K562 (cell line): ENCODE results near the gene MOB3B.

Experiments used
- CC2D1A ChIP-seq: fragments of 450-650 bp; IDR thresholded peaks from 2 replicates; pipeline ENCODE4 v1.6.1; 2017; ENCODE audit warnings: mild to moderate bottlenecking
- CREB1 ChIP-seq, 2 experiments: sonication (generic) in 1 of 2; formaldehyde crosslinking in 1 of 2; IDR thresholded peaks; 2 replicates each; pipeline versions ENCODE4 v1.6.1 to v1.8.0; 2012 to 2022; ENCODE audit warnings: inconsistent platforms in 1 of 2, mild to moderate bottlenecking in 1 of 2, missing genetic modification reagents in 1 of 2, moderate library complexity in 1 of 2
- FOXP1 ChIP-seq: sonication (generic); formaldehyde crosslinking; IDR thresholded peaks from 2 replicates; pipeline ENCODE4 v1.8.0; 2022; ENCODE audit warnings: mild to moderate bottlenecking, missing genetic modification reagents
- MXI1 ChIP-seq: IDR thresholded peaks from 2 replicates; pipeline ENCODE4 v1.6.1; 2011; ENCODE audit warnings: low read depth, mild to moderate bottlenecking, improper control_type of control experiment, low read length
- NCOA2 ChIP-seq, 2 experiments: fragments of 450-650 bp; IDR thresholded peaks; 2 replicates each; pipeline ENCODE4 v1.6.1; 2018; ENCODE audit warnings: mild to moderate bottlenecking in 2 of 2, moderate library complexity in 1 of 2; ENCODE audit not compliant: partially characterized antibody in 2 of 2
- PHF8 ChIP-seq: fragments of 200-600 bp; sonication (generic); IDR thresholded peaks from 2 replicates; pipeline ENCODE4 v1.6.1; 2012; ENCODE audit warnings: mixed run types, mild to moderate bottlenecking, inconsistent platforms, low read length, moderate library complexity, borderline replicate concordance
- SP2 ChIP-seq: IDR thresholded peaks from 2 replicates; pipeline ENCODE4 v1.6.1; 2011; ENCODE audit warnings: mild to moderate bottlenecking, low read depth, low read length, moderate library complexity; ENCODE audit not compliant: poor library complexity, severe bottlenecking; ENCODE audit errors: extremely low read depth
- TAF1 ChIP-seq: IDR thresholded peaks from 2 replicates; pipeline ENCODE4 v1.6.1; 2011; ENCODE audit warnings: mild to moderate bottlenecking, low read length, moderate library complexity; ENCODE audit not compliant: insufficient read depth, control insufficient read depth, severe bottlenecking; ENCODE audit errors: extremely low read depth
- TCF7 ChIP-seq: sonication (generic); IDR thresholded peaks from 2 replicates; pipeline ENCODE4 v1.6.1; 2016; ENCODE audit warnings: antibody characterized with exemption, borderline replicate concordance
- TCF7L2 ChIP-seq: fragments of 150-350 bp; IDR thresholded peaks from 2 replicates; pipeline ENCODE4 v1.6.1; 2016; ENCODE audit warnings: low read depth, mild to moderate bottlenecking, low read length, moderate library complexity
- ZNF263 ChIP-seq: sonication (generic); formaldehyde crosslinking; IDR thresholded peaks from 2 replicates; pipeline ENCODE4 v1.8.0; 2022; ENCODE audit warnings: mild to moderate bottlenecking, missing genetic modification reagents, borderline replicate concordance
- TF ChIP-seq, protein P1 (sequence below), 3 experiments: IDR thresholded peaks in 2 of 3; conservative IDR thresholded peaks in 1 of 3; 2 replicates each; pipeline ENCODE4 v1.5.1; 2011 to 2012; ENCODE audit warnings: low read length in 3 of 3, mild to moderate bottlenecking in 3 of 3, control low read depth in 2 of 3, improper control_type of control experiment in 1 of 3, inconsistent platforms in 1 of 3, low read depth in 1 of 3, mixed read lengths in 1 of 3, moderate library complexity in 1 of 3; ENCODE audit not compliant: insufficient read depth in 2 of 3
- TF ChIP-seq, protein P2 (sequence below): sonication (generic); formaldehyde crosslinking; IDR thresholded peaks from 2 replicates; pipeline ENCODE4 v1.5.0; 2020; ENCODE audit warnings: missing genetic modification reagents
- TF ChIP-seq, protein P3 (sequence below): fragments of 200-400 bp; formaldehyde crosslinking; IDR thresholded peaks from 2 replicates; pipeline ENCODE4 v1.6.1; 2017; ENCODE audit warnings: mild to moderate bottlenecking, low read depth, low read length, moderate library complexity

DNA sequence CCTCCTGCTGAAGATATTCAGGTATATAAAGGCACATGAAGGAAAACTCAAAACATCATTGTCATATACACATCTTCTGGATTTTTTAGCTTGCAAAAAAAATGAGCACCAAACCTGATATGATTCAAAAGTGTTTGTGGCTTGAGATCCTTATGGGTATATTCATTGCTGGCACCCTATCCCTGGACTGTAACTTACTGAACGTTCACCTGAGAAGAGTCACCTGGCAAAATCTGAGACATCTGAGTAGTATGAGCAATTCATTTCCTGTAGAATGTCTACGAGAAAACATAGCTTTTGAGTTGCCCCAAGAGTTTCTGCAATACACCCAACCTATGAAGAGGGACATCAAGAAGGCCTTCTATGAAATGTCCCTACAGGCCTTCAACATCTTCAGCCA lies 5.4 kb downstream of the MOB3B start, which contains the start of gene IFNK:
- TF ChIP-seq CREB1 (IDR thresholded peaks at IDR 0.05): no peak
- no peak for TF ChIP-seq CREB1 (CRISPR knock-in tag; IDR thresholded peaks at IDR 0.05)
- TF ChIP-seq, protein P1, sequence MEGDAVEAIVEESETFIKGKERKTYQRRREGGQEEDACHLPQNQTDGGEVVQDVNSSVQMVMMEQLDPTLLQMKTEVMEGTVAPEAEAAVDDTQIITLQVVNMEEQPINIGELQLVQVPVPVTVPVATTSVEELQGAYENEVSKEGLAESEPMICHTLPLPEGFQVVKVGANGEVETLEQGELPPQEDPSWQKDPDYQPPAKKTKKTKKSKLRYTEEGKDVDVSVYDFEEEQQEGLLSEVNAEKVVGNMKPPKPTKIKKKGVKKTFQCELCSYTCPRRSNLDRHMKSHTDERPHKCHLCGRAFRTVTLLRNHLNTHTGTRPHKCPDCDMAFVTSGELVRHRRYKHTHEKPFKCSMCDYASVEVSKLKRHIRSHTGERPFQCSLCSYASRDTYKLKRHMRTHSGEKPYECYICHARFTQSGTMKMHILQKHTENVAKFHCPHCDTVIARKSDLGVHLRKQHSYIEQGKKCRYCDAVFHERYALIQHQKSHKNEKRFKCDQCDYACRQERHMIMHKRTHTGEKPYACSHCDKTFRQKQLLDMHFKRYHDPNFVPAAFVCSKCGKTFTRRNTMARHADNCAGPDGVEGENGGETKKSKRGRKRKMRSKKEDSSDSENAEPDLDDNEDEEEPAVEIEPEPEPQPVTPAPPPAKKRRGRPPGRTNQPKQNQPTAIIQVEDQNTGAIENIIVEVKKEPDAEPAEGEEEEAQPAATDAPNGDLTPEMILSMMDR (IDR thresholded peaks at IDR 0.05 in 2 of 3, conservative IDR thresholded peaks at IDR 0.05 in 1 of 3; ENCODE audit: insufficient read depth in 2 of 3, low read depth in 1 of 3, low read length in 3 of 3): no peak
- no peak for TF ChIP-seq NCOA2 (IDR thresholded peaks at IDR 0.05; ENCODE audit: partially characterized antibody in 2 of 2)
- TF ChIP-seq CC2D1A: no peak
- TF ChIP-seq FOXP1: no peak
- TF ChIP-seq, protein P2, sequence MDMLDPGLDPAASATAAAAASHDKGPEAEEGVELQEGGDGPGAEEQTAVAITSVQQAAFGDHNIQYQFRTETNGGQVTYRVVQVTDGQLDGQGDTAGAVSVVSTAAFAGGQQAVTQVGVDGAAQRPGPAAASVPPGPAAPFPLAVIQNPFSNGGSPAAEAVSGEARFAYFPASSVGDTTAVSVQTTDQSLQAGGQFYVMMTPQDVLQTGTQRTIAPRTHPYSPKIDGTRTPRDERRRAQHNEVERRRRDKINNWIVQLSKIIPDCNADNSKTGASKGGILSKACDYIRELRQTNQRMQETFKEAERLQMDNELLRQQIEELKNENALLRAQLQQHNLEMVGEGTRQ (CRISPR knock-in tag): no peak
- no peak for TF ChIP-seq SP2
- no peak for TF ChIP-seq PHF8
- TF ChIP-seq MXI1: no peak
- TF ChIP-seq TCF7L2: no peak
- no peak for TF ChIP-seq ZNF263 (CRISPR knock-in tag)
- no peak for TF ChIP-seq TCF7
- no peak for TF ChIP-seq TAF1
- TF ChIP-seq, protein P3, sequence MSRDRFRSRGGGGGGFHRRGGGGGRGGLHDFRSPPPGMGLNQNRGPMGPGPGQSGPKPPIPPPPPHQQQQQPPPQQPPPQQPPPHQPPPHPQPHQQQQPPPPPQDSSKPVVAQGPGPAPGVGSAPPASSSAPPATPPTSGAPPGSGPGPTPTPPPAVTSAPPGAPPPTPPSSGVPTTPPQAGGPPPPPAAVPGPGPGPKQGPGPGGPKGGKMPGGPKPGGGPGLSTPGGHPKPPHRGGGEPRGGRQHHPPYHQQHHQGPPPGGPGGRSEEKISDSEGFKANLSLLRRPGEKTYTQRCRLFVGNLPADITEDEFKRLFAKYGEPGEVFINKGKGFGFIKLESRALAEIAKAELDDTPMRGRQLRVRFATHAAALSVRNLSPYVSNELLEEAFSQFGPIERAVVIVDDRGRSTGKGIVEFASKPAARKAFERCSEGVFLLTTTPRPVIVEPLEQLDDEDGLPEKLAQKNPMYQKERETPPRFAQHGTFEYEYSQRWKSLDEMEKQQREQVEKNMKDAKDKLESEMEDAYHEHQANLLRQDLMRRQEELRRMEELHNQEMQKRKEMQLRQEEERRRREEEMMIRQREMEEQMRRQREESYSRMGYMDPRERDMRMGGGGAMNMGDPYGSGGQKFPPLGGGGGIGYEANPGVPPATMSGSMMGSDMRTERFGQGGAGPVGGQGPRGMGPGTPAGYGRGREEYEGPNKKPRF: no peak
